Astrocyte (in vitro differentiated cells and primary cell): ENCODE measurements around the gene MRPL20. TPM values are rescaled to one million over a fixed set of nuclear protein-coding genes. Genes with fewer than 3 reads are reported as not detected.

Source experiments
- DNase-seq: peaks from one replicate; pipeline ENCODE4 v3.0.0-alpha.2; 2010; ENCODE audit warnings: low read depth
- FAIRE-seq: peaks from 2 replicates; lab custom pipeline; 2011; peaks lifted over from hg19 to GRCh38; lab: Jason Lieb, UNC
- H2AFZ ChIP-seq: 2 replicates; pipeline ENCODE4 v1.6.0; 2012; ENCODE audit warnings: low read depth, low read length, inconsistent platforms
- H3K27ac ChIP-seq: 2 replicates; pipeline ENCODE4 v1.5.1; 2011; ENCODE audit warnings: low read depth, low read length, inconsistent platforms
- H3K27me3 ChIP-seq: 2 replicates; pipeline ENCODE4 v1.6.0; 2011; ENCODE audit warnings: low read length, inconsistent platforms; ENCODE audit not compliant: insufficient read depth
- H3K36me3 ChIP-seq: 2 replicates; pipeline ENCODE4 v1.5.1; 2011; ENCODE audit warnings: low read length, inconsistent platforms; ENCODE audit not compliant: insufficient read depth
- H3K4me1 ChIP-seq: 2 replicates; pipeline ENCODE4 v1.5.1; 2011; ENCODE audit warnings: low read length, inconsistent platforms; ENCODE audit not compliant: insufficient read depth
- H3K4me2 ChIP-seq: 2 replicates; pipeline ENCODE4 v1.6.0; 2012; ENCODE audit warnings: low read length, inconsistent platforms
- H3K4me3 ChIP-seq: 2 replicates; pipeline ENCODE4 v1.5.1; 2011; ENCODE audit warnings: low read depth, mild to moderate bottlenecking, low read length, inconsistent platforms; ENCODE audit not compliant: insufficient read depth
- H3K79me2 ChIP-seq: 2 replicates; pipeline ENCODE4 v1.6.0; 2012; ENCODE audit warnings: mild to moderate bottlenecking, low read length, inconsistent platforms; ENCODE audit not compliant: insufficient read depth
- H3K9ac ChIP-seq: 2 replicates; pipeline ENCODE4 v1.6.0; 2012; ENCODE audit warnings: mild to moderate bottlenecking, low read length, inconsistent platforms
- H3K9me3 ChIP-seq: 2 replicates; pipeline ENCODE4 v1.5.1; 2012; ENCODE audit warnings: low read depth, mild to moderate bottlenecking, low read length, inconsistent platforms; ENCODE audit not compliant: insufficient read depth
- H4K20me1 ChIP-seq: 2 replicates; pipeline ENCODE4 v1.6.0; 2012; ENCODE audit warnings: low read length, inconsistent platforms; ENCODE audit not compliant: insufficient read depth
- H3K27ac Mint-ChIP-seq: one replicate; pipeline ENCODE4 v1.8.0; 2021; ENCODE audit warnings: mild to moderate bottlenecking, mixed read lengths; ENCODE audit not compliant: unreplicated experiment
- H3K27me3 Mint-ChIP-seq: one replicate; pipeline ENCODE4 v1.8.0; 2021; ENCODE audit warnings: low read depth, mixed read lengths; ENCODE audit not compliant: unreplicated experiment
- H3K36me3 Mint-ChIP-seq: one replicate; pipeline ENCODE4 v1.8.0; 2021; ENCODE audit warnings: low read depth, mixed read lengths; ENCODE audit not compliant: unreplicated experiment
- H3K4me1 Mint-ChIP-seq: one replicate; pipeline ENCODE4 v1.8.0; 2021; ENCODE audit warnings: low read depth, mixed read lengths; ENCODE audit not compliant: unreplicated experiment
- H3K4me3 Mint-ChIP-seq: one replicate; pipeline ENCODE4 v1.8.0; 2021; ENCODE audit warnings: mild to moderate bottlenecking, moderate library complexity, mixed read lengths; ENCODE audit not compliant: unreplicated experiment
- H3K9me3 Mint-ChIP-seq: one replicate; pipeline ENCODE4 v1.8.0; 2021; ENCODE audit warnings: mild to moderate bottlenecking, mixed read lengths; ENCODE audit not compliant: unreplicated experiment
- CTCF ChIP-seq: IDR thresholded peaks from 2 replicates; pipeline ENCODE4 v1.5.1; 2011; ENCODE audit warnings: low read depth, mild to moderate bottlenecking, inconsistent platforms, low read length, moderate library complexity; ENCODE audit not compliant: insufficient read depth
- EZH2 ChIP-seq: IDR thresholded peaks from 2 replicates; pipeline ENCODE4 v1.6.1; 2012; ENCODE audit warnings: mild to moderate bottlenecking, low read length, inconsistent platforms; ENCODE audit not compliant: insufficient read depth
- total RNA-seq: library from RNA; stranded (reverse); gene quantifications from 2 replicates; pipeline ENCODE4 v1.2.1, GENCODE V29; 2021

MRPL20 gene
- total RNA-seq, 1 donor from 2014 or later: 88.5 TPM

DNA sequence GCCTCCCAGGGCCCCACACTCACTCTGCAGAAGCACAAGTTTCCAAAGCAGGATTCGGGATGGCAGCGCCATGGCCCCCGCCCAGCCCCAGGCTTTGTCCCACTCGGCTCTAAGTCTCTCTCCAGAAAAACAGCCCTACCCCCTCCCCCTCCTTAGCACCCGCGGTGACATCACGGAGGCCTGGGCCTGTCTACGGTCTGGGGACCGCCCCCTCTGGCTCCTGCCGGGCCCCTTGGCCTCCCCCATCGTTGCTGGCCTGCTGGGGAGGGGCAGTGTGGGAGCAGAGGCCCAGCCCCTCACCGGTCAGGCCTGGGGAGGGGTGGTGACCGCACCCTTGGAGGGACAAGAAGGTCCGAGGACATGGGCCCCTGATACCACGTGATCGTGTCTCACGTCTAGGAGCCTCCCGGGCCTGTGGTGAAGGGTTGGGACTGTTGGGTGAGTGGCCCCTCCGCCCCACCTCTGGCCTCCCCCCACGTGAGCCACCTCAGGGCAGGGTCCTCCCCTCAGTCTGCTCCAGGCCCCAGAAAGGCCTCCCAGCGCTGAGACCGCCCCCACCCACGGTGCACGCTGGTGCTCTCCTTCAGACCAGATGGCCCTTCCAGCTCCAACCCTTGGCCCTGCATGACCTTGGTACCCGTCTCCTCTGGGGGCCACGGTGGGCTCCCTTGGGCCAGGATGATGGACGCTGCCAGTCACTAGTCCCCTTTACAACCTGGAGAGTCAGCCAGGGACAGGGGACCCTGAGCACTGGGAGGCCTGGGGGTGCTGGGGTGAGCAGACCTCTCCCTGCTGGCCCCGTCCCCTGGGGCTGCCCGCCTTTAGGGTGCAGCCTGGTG, 48.4 kb downstream of the MRPL20 start, which contains the start of gene MXRA8:
TSS of gene MXRA8 (minus strand) at position 123 of the 839 bp plus-strand sequence. CDS start at position 72, 51 bp downstream.
- peak within 1 kb of the TSS; percentile 17 for H2AFZ ChIP-seq
- Mint-ChIP-seq H3K4me3 (peak within 1 kb of the TSS; percentile 83), H3K9me3 (no peaks in the 10 kb centered on the region), H3K36me3 (peaks cover 3% of the 10 kb centered on the region), H3K4me1 (peaks cover 24% of the 10 kb centered on the region), H3K27ac (peak within 1 kb of the TSS; percentile 97), H3K27me3 (peaks cover 2% of the 10 kb centered on the region)
- no peaks in the 10 kb centered on the region for H3K9me3 ChIP-seq
- H3K79me2 ChIP-seq: peaks cover 40% of the 10 kb centered on the region
- peak within 1 kb of the TSS; percentile 83 for H3K4me3 ChIP-seq
- H3K4me2 ChIP-seq: peak within 1 kb of the TSS; percentile 97
- FAIRE-seq (no peak), DNase-seq (peak; percentile 77)
- TF ChIP-seq EZH2 (no peak), CTCF (no peak)
- peaks cover 25% of the 10 kb centered on the region for H4K20me1 ChIP-seq
- H3K9ac ChIP-seq: peak within 1 kb of the TSS; percentile 95
- peak within 1 kb of the TSS; percentile 96 for H3K27ac ChIP-seq
- H3K36me3 ChIP-seq: no peaks in the 10 kb centered on the region
- H3K27me3 ChIP-seq: no peaks in the 10 kb centered on the region
- H3K4me1 ChIP-seq: peaks cover 49% of the 10 kb centered on the region

- peaks cover 4% of the 10 kb centered on the region for H3K36me3 ChIP-seq
- peak overlapping the region; percentile 83 for H3K4me3 ChIP-seq
- peaks cover 2% of the 10 kb centered on the region for H3K27me3 Mint-ChIP-seq
- H3K4me1 ChIP-seq: peaks cover 51% of the 10 kb centered on the region
- H3K4me2 ChIP-seq: peak overlapping the region; percentile 97
- no peaks in the 10 kb centered on the region for H3K9me3 Mint-ChIP-seq
- H2AFZ ChIP-seq: peak overlapping the region; percentile 4
- H3K4me1 Mint-ChIP-seq: peaks cover 24% of the 10 kb centered on the region
- peak overlapping the region; percentile 95 for H3K9ac ChIP-seq
- H3K27ac Mint-ChIP-seq: peak overlapping the region; percentile 96
- H3K27me3 ChIP-seq: no peaks in the 10 kb centered on the region
- H3K9me3 ChIP-seq: no peaks in the 10 kb centered on the region
- no peak for FAIRE-seq
- peak overlapping the region; percentile 83 for H3K4me3 Mint-ChIP-seq
- peak; percentile 5 for DNase-seq
- peaks cover 3% of the 10 kb centered on the region for H3K36me3 Mint-ChIP-seq
- H3K27ac ChIP-seq: peak overlapping the region; percentile 96
- TF ChIP-seq CTCF (no peak), EZH2 (no peak)
- H3K79me2 ChIP-seq: peaks cover 43% of the 10 kb centered on the region
- H4K20me1 ChIP-seq: peaks cover 32% of the 10 kb centered on the region
These were observed 49.1 kb downstream of the MRPL20 start for GRCh38 chr1:1357871-1358432.
